AG04449 (cell line): ENCODE data around the gene ZNF609.

Experiments used
- CTCF ChIA-PET: fragments of 350-600 bp; formaldehyde crosslinking; extraction: SDS; loops from one replicate; lab custom pipeline; 2021; ENCODE audit warnings: antibody characterized with exemption; lab: Yijun Ruan, JAX
- POLR2A ChIA-PET: fragments of 400-600, 350-600 bp; formaldehyde crosslinking; extraction: SDS; loops from one replicate; lab custom pipeline; 2020; ENCODE audit warnings: antibody characterized with exemption, inconsistent platforms; lab: Yijun Ruan, JAX
- DNase-seq: peaks from one replicate; pipeline ENCODE4 v3.0.0-alpha.2; 2010; ENCODE audit warnings: low read depth, low spot score
- H3K4me3 ChIP-seq: 2 replicates; pipeline ENCODE4 v1.5.1; 2011; ENCODE audit warnings: low read depth, mild to moderate bottlenecking, control low read depth, low read length
- TF ChIP-seq, protein P1 (sequence below): IDR thresholded peaks from one replicate; pipeline ENCODE4 v1.5.1; 2011; ENCODE audit warnings: mild to moderate bottlenecking, moderate library complexity, low read length, control low read depth, inconsistent platforms; ENCODE audit not compliant: insufficient read depth; ENCODE audit errors: missing control alignments

Gene ZNF609

GRCh38 chr15:64686130-64686735 lies 225.9 kb downstream of the ZNF609 start:
- POLR2A ChIA-PET = no interaction called here
- CTCF ChIA-PET = interaction anchor here (0.7 to 21.0 kb wide), 22 partner anchors 9 to 392 kb away, joined by 3 to 690 read pairs (median 4); partner anchors contain the start of gene ZNF609
- TF ChIP-seq, protein P1, sequence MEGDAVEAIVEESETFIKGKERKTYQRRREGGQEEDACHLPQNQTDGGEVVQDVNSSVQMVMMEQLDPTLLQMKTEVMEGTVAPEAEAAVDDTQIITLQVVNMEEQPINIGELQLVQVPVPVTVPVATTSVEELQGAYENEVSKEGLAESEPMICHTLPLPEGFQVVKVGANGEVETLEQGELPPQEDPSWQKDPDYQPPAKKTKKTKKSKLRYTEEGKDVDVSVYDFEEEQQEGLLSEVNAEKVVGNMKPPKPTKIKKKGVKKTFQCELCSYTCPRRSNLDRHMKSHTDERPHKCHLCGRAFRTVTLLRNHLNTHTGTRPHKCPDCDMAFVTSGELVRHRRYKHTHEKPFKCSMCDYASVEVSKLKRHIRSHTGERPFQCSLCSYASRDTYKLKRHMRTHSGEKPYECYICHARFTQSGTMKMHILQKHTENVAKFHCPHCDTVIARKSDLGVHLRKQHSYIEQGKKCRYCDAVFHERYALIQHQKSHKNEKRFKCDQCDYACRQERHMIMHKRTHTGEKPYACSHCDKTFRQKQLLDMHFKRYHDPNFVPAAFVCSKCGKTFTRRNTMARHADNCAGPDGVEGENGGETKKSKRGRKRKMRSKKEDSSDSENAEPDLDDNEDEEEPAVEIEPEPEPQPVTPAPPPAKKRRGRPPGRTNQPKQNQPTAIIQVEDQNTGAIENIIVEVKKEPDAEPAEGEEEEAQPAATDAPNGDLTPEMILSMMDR = peak; percentile 64
- no peak for DNase-seq
- H3K4me3 ChIP-seq = no peak overlapping the region

DNA sequence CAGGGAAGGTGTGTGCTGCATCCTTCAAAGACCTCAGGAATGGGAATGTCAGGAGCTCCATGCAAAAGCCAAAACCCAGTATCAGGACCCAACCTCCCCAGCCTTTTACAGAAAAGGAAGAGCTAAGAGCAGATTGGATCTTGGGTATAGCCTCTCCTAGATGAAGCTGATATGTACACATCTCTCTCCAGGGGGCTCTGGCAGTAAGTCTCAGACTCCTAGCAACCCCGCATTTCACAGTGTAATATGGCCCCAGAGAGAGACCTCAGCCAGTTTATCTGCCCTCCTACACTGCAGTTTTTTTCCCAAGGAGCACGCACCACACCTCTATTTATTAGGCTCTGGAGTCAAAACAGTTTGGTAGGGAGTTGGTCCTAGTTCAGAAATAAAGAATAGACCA lies 226.8 kb downstream of the ZNF609 start:
- ChIA-PET POLR2A (no interaction called here), CTCF (interaction anchor here (0.7 to 21.0 kb wide), 21 partner anchors 7 to 391 kb away, joined by 3 to 690 read pairs (median 5); partner anchors contain the start of gene ZNF609)
- H3K4me3 ChIP-seq = no peak overlapping the region
- no peak for DNase-seq
- TF ChIP-seq, protein P1 = no peak

DNA sequence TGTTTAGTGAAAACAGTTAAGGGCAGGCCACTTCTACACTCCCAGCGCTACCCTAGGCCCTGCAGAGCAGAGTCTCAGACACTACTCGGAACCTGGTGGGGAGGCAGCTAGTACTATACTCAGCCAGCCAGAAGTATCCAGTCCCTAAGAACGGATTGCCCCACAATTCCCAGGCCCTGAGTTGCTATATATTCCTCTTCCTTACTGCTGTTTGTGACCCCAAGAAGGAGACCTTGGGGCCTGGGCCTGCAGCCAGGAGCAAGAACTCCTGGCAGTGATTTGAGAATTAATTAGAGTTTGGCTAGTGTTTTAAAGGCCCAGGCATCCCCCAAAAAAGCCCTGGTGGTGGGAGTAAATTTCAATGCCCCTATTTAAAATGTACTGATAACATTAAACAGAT lies 227.3 kb downstream of the ZNF609 start:
- TF ChIP-seq, protein P1 = no peak
- H3K4me3 ChIP-seq = no peak overlapping the region
- ChIA-PET POLR2A (no interaction called here), CTCF (interaction anchor here (1.2 to 21.0 kb wide), 9 partner anchors 8 to 346 kb away, joined by 3 to 690 read pairs (median 9); no protein-coding TSS in a partner anchor)
- no peak for DNase-seq

DNA sequence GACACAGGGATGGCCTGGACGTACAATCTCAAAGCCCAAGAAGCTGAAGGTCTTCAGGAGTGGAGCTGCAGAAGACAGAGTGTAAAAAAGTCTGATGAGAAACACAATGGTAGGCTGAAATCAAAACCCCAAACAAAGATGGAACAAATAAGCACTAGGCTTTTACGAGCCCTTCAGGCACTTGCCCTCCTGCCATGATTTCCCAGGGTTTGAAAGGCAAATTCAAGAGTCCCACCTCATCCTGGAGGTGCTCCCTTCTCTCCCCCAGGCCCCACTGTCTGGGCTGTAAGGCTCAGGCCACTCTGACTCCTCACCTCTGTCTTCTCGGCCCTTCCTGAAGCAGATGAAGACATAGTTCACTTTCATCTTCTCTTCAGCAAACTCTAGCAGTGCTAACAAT lies 228.4 kb downstream of the ZNF609 start:
- ChIA-PET POLR2A (no interaction called here), CTCF (interaction anchor here (1.1 to 21.0 kb wide), 5 partner anchors 9 to 48 kb away, joined by 3 to 690 read pairs (median 28); no protein-coding TSS in a partner anchor)
- no peak for DNase-seq
- TF ChIP-seq, protein P1 = no peak
- no peak overlapping the region for H3K4me3 ChIP-seq

DNA sequence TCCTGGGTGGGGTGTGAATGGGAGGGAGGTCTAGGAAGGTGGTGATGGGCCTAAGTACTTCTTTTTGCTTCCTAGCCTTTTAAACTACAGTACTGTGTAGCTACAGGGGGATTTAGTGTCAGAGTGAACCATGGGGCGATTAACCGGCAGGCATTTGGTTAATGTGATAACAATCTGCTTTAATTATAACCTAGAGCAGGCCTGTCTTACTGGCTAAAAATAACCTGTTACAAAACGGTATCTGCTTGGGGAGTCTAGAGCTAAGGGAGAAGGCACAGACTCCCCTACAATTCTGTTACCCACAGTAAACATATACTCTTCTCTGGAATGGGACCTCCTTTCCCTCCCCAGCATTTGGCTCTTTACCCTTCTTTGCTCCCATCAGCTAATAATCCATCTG lies 229.6 kb downstream of the ZNF609 start:
- no peak for DNase-seq
- TF ChIP-seq, protein P1 = no peak
- POLR2A ChIA-PET = no interaction called here
- CTCF ChIA-PET = interaction anchor here (1.1 to 21.0 kb wide), 6 partner anchors 10 to 263 kb away, joined by 3 to 690 read pairs (median 7); no protein-coding TSS in a partner anchor
- H3K4me3 ChIP-seq = no peak overlapping the region

DNA sequence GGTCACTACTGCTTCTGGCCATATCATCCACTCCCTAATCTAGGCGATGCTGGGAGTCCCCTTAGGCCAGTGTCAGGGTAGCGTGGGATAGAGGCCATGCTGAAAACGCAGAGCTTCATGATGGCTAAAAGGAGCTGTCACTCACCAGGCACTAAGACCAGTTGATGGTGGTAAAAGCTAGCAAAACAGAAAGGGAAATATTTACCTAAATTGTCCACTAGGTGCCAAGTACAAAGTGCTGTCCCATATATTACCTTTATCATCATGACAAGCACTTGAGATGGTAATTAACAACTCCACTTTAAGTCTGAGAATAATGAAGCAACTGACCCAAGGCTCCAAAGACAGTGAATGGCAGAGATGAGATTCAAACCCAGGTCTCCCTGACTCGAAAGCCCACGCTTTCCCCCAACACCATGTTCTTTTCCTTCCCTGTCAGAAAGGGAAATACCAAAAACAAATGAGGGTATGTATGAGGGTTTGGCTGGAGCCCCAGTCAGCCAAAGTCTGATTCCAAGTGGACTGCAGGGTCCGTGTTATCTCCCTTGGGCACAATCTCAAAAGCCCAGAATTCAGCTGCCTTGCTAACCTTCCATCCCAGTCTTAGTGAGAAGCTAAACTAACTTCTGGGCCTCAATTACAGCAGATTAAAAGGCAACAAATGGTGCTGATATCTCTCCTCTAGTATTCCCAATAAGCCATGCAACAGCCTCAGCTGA lies 230.4 kb downstream of the ZNF609 start:
- DNase-seq = no peak
- ChIA-PET CTCF (interaction anchor here (1.4 to 21.0 kb wide), 4 partner anchors 11 to 263 kb away, joined by 6 to 690 read pairs (median 18); no protein-coding TSS in a partner anchor), POLR2A (interaction anchor here (0.9 kb wide), 1 partner anchor 37 kb away, joined by 3 read pairs; no protein-coding TSS in a partner anchor)
- TF ChIP-seq, protein P1 = no peak
- no peak overlapping the region for H3K4me3 ChIP-seq
